GM12865 (cell line): ENCODE measurements around the gene STXBP6.

Source experiments
- DNase-seq: peaks from one replicate; pipeline ENCODE4 v3.0.0; 2010; ENCODE audit warnings: low read depth
- H3K4me3 ChIP-seq: 2 replicates; pipeline ENCODE4 v1.5.1; 2011; ENCODE audit warnings: mild to moderate bottlenecking, low read depth, low read length, control low read depth
- TF ChIP-seq, protein P1 (sequence below): IDR thresholded peaks from 2 replicates; pipeline ENCODE4 v1.5.1; 2011; ENCODE audit warnings: low read length, control low read depth, low read depth, inconsistent platforms; ENCODE audit not compliant: insufficient read depth; ENCODE audit errors: missing control alignments

STXBP6 gene

DNA sequence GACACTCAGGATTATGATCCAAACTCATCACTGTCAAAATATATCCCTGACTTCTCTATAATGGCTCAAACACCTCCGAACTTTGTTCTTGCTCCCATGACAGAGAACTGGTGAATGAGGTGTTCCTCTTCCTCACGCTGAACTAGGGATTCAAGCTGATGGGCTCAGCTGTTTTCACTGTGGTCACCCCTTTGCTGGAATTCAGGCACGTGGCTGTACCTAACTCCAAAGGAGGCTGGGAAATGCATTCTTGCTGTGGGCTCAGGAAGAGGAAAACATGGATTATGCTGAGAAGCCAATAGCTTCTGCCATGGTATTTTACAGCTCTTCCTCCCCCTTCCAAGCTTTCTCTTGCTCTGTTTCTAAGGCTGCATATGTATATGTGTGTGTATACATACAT, 43.9 kb downstream of the STXBP6 start:
- TF ChIP-seq, protein P1, sequence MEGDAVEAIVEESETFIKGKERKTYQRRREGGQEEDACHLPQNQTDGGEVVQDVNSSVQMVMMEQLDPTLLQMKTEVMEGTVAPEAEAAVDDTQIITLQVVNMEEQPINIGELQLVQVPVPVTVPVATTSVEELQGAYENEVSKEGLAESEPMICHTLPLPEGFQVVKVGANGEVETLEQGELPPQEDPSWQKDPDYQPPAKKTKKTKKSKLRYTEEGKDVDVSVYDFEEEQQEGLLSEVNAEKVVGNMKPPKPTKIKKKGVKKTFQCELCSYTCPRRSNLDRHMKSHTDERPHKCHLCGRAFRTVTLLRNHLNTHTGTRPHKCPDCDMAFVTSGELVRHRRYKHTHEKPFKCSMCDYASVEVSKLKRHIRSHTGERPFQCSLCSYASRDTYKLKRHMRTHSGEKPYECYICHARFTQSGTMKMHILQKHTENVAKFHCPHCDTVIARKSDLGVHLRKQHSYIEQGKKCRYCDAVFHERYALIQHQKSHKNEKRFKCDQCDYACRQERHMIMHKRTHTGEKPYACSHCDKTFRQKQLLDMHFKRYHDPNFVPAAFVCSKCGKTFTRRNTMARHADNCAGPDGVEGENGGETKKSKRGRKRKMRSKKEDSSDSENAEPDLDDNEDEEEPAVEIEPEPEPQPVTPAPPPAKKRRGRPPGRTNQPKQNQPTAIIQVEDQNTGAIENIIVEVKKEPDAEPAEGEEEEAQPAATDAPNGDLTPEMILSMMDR, result no peak

DNA sequence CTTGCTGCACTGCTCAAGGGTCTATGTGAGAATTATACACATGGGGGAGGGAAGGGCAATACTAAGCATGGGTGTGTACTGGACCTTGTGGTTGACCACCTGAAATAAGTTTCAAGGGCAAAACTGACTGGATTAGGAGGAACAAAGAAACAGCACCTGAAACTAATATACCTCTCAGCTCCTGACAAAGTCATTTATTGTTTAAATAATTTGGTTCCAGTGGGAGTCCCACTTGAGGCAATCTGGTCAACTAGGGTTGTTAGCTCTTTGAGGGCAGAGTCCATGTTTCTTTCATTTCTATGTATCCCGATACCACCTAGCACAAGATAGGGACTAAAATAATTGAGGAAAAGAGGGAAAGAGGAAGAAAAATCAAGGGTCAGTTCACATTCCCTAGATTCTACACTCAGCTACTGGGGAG, 45.5 kb downstream of the STXBP6 start:
- no peak overlapping the region for H3K4me3 ChIP-seq
- DNase-seq, result no peak
- TF ChIP-seq, protein P1, result no peak

More for the DNA sequence above, 43.9 kb downstream of the STXBP6 start:
- H3K4me3 ChIP-seq, result no peak overlapping the region
- no peak for DNase-seq

DNA sequence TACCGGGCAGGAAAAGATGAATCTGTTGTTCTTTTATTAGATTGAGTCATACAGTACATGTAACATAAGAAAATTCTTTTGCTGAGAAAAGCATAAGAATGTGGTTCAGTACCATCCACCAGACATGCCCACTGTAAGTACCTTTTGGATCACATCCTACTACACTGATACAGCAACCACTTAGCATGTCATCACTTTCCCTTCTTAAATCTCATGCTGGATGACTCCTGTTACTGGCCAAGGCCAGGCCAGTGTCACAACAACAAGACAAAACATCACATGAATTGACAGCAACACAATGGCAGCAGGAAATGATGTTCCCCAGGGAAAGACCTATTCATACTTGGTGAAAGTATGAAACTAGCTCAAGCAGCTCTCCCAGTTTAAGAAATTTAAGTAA, 46.4 kb downstream of the STXBP6 start:
- no peak overlapping the region for H3K4me3 ChIP-seq
- DNase-seq, result no peak
- TF ChIP-seq, protein P1, result no peak

DNA sequence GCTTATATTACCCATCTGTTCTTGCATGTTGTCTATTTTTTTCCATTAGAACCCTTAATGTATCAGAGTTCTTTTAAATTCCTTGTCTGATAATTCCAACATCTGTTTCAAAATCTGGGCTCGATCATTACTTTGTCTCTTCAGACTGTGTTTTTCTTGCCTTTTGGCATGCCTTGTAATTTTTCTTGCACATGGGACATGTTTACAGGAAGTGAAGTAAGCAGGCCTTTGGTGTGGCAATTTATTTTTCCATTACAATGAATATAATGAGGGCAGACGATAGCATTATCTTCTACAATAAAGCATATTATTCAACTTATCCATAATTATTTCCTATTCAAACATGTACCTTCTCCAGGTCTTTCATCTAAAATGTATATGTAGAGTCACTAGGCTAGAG, 48.3 kb downstream of the STXBP6 start:
- no peak overlapping the region for H3K4me3 ChIP-seq
- TF ChIP-seq, protein P1, result no peak
- no peak for DNase-seq

DNA sequence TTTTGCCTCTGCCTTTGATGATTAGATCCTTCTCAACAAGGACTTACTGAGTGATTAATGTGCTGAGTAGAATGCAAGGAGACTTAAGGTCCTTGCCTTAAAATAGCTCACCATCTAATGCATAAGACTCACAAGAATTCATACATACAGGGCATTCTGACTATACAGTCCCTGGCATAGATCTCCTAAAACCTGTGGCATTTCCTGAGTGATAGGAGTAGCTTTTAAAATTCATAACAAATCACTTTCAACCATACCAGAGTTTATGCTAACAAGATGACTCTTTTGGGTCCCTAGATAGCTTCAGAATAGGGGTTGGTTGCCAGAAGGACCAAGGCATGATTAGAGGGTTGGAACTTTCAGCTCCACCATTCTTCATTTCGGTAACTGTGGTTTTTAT, 48.8 kb downstream of the STXBP6 start:
- H3K4me3 ChIP-seq, result no peak overlapping the region
- TF ChIP-seq, protein P1, result no peak
- no peak for DNase-seq

DNA sequence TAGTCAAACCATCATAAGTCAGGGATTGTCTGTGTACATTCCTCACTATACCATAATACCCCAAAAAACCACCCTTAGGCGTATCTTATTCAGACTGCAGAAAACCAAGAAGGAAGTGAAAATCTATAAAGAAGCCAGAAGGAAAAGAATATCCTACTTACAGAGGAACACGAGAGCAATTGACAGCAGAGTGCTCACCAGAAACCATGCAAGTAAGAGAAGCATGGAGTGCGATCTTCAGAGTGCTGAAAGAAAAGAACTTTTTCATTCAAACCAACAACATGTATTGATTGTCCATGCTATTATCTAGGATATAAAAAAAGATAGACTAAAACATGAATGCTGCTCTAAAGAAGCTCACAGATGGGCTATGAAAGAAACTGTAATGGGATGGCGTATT, 50.8 kb downstream of the STXBP6 start:
- TF ChIP-seq, protein P1, result no peak
- no peak overlapping the region for H3K4me3 ChIP-seq
- DNase-seq, result no peak

DNA sequence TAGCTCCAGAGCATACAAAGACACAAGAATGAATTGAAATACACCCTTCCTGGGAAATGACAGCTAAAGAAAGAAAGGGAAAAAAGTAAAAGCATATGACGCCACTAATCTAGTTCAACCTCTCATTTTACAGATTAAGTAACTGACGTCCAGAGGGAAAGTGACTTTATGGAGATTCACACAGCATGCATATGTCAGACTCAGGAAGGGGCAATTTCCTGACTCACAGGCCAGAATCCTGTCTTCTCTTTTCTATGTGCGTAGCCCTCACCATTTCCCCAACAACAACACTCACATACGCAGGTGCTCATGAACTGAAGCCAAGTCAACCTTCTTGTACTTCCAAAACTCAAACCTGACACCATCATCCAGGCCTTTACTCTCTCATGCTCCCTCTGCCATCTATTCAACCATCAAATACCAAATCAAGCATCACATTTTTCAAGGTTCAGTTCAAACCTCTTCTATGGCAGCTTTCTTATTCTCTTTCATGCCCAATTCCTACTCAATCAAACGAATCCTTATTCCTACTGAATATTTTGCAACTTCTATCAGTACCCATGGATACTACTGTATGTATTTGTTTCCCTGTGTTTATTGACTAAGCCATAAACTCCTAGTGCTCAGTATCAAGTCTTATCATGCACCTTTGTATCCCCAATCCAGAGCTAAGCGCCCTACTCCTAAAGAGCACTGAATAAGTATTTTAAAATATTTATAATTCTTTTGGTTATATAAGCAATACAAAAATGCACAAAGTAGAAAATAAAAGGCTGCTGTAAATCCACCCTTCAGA, 52.8 kb downstream of the STXBP6 start:
- no peak overlapping the region for H3K4me3 ChIP-seq
- no peak for DNase-seq

More for the DNA sequence above, 52.8 kb downstream of the STXBP6 start:
- TF ChIP-seq, protein P1, result no peak
